Activated naive CD8-positive, alpha-beta T cell treated with anti-CD3 and anti-CD28 coated beads, Interleukin-2, amount 10 ng/mL, durations not matched to agents 7 days and 5 days (primary cell): ENCODE data around the gene KCNK15. TPM values are rescaled to one million over a fixed set of nuclear protein-coding genes. Genes with fewer than 3 reads are reported as not detected.

Experiments used
- ATAC-seq: fragments of 150-1000 bp; cut with Tn5 transposase; one replicate; pipeline ENCODE4 v1.10.0; 2021; ENCODE audit warnings: low read depth, moderate library complexity
- POLR2A ChIA-PET: fragments of 350-600 bp; sonication (Branson Sonifier 250); formaldehyde crosslinking; loops from one replicate; lab custom pipeline; 2021; ENCODE audit warnings: antibody characterized with exemption; lab: Charles Lee
- DNase-seq: peaks from one replicate; pipeline ENCODE4 v3.0.0; 2021
- H3K27ac Mint-ChIP-seq: one replicate; pipeline ENCODE4 v1.8.0; 2022; ENCODE audit warnings: mild to moderate bottlenecking, mixed read lengths
- H3K27me3 Mint-ChIP-seq: one replicate; pipeline ENCODE4 v1.8.0; 2022; ENCODE audit warnings: mild to moderate bottlenecking, moderate library complexity, mixed read lengths
- H3K36me3 Mint-ChIP-seq: one replicate; pipeline ENCODE4 v1.8.0; 2021; ENCODE audit warnings: mild to moderate bottlenecking, mixed read lengths
- H3K4me1 Mint-ChIP-seq: one replicate; pipeline ENCODE4 v1.8.0; 2021; ENCODE audit warnings: mixed read lengths
- H3K4me3 Mint-ChIP-seq: one replicate; pipeline ENCODE4 v1.8.0; 2022; ENCODE audit warnings: mild to moderate bottlenecking, moderate library complexity, mixed read lengths
- H3K9me3 Mint-ChIP-seq: one replicate; pipeline ENCODE4 v1.8.0; 2021; ENCODE audit warnings: mixed read lengths
- total RNA-seq, 2 experiments: library from RNA; stranded (reverse); gene quantifications; one replicate each; pipeline ENCODE4 v1.2.3, GENCODE V29; 2021

Gene KCNK15
- total RNA-seq, 2 experiments from 2014 or later: not detected

DNA sequence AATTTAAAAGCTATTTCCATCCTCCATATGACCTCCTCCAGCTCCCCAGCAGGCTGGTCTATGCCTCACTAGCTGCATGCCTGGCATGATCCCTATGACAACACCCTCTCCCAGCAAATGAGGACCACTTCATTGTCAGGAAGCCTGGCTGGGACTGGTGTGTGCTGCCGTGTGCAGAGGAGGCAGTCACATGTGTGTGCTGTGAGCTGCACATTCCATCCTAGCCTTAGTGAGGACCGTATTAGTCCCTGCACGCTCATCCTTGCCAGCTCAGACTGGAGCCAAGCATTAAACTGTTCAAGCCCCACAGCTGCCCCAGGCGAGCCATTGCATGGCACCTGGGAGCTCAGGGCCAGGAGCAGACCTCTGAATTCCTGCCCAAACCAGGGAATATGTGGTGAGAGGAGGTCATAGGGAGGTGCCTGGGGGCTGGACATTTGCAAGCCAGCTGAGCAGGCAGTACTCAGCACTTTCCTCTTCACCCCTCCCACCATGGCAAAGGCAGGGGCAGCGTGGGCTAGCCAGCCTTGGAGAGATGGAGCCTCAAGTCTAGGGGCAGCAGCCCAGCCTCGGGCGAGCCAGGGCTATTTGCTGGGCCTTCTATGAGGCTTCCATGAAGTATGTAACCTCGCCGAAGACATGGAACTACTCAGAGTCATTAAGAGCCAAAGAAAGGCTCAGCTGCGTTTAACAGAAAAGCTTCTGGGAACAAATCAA is 39.2 kb upstream of the KCNK15 start:
- H3K27ac Mint-ChIP-seq: no peak overlapping the region
- no peak overlapping the region for H3K4me3 Mint-ChIP-seq
- H3K36me3 Mint-ChIP-seq: no peaks in the 10 kb centered on the region
- no peaks in the 10 kb centered on the region for H3K9me3 Mint-ChIP-seq
- H3K27me3 Mint-ChIP-seq: peaks cover 2% of the 10 kb centered on the region
- no peak for ATAC-seq
- POLR2A ChIA-PET: no interaction called here
- DNase-seq: no peak
- H3K4me1 Mint-ChIP-seq: no peaks in the 10 kb centered on the region

DNA sequence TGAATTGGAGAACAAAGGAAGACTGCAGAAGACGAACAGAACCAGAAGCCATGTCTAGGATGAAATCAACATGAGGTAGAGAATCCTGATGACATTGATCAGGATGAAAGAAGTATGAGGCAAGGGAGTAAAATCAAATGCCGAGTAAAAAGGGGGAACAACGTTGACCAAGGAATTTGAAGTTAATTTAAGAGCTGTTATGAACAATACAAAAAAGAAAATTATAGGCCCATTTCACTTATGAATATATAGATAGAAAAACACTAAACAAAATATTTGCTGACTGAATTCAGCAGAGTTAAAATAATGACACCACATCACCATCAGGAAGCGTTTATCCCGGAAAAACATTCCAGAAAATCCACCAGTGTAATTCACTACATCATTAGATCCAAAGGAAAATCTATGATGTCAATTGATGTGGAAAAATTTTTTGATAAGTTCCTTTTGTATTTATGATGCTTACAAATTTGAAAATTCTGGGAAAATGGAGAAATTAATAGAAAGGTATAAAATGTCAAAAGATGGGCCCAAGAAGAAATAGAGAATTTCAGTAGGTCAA is 38.6 kb upstream of the KCNK15 start:
- Mint-ChIP-seq H3K27ac (no peak overlapping the region), H3K9me3 (no peaks in the 10 kb centered on the region), H3K4me1 (no peaks in the 10 kb centered on the region), H3K27me3 (peaks cover 3% of the 10 kb centered on the region), H3K36me3 (no peaks in the 10 kb centered on the region), H3K4me3 (no peak overlapping the region)
- POLR2A ChIA-PET: no interaction called here
- DNase-seq (no peak), ATAC-seq (no peak)

DNA sequence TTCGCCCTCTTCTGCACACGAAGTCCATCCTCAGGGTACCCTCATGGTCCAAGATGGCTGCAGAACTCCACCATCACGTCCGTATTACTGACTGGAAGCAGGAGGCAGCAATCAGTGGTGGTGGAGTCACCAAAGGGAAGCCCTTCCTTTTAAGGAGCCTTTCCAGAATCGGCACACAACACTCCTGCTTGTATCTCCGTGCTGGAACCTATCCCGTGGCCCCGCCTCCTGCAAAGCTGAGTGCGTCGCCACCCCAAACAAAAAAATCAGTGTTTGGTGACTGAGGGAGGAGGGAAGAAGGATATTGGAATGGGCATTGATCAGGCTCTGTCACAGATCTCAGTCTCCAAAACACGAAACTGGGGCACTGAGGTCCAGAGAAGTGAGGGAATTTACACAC is 36.3 kb upstream of the KCNK15 start:
- H3K36me3 Mint-ChIP-seq: no peaks in the 10 kb centered on the region
- no peak overlapping the region for H3K27ac Mint-ChIP-seq
- H3K9me3 Mint-ChIP-seq: no peaks in the 10 kb centered on the region
- peaks cover 6% of the 10 kb centered on the region for H3K27me3 Mint-ChIP-seq
- ATAC-seq (no peak), DNase-seq (no peak)
- POLR2A ChIA-PET: no interaction called here
- no peak overlapping the region for H3K4me3 Mint-ChIP-seq
- no peaks in the 10 kb centered on the region for H3K4me1 Mint-ChIP-seq

DNA sequence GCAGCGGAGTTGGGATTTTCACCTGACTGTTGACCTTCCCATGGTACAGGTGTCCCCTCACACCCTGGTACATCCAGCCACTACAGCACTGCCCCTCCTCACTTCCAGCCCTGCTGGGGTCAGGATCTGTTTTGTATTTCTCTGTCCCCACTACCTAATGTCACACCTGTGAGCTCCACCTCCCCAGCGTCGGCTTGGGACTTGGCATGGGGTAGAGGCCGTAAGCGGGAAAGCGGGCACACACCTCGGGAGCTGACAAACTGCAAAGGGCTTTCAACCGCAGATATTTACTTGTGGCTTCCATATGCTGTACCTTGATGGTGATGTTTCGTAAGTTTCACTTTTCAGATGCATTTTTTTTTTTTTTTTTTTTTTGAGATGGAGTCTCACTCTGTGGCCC is 35.9 kb upstream of the KCNK15 start:
- POLR2A ChIA-PET: no interaction called here
- DNase-seq (no peak), ATAC-seq (no peak)
- no peak overlapping the region for H3K4me3 Mint-ChIP-seq
- no peaks in the 10 kb centered on the region for H3K36me3 Mint-ChIP-seq
- no peak overlapping the region for H3K27ac Mint-ChIP-seq
- peaks cover 6% of the 10 kb centered on the region for H3K27me3 Mint-ChIP-seq
- H3K4me1 Mint-ChIP-seq: no peaks in the 10 kb centered on the region
- no peaks in the 10 kb centered on the region for H3K9me3 Mint-ChIP-seq

DNA sequence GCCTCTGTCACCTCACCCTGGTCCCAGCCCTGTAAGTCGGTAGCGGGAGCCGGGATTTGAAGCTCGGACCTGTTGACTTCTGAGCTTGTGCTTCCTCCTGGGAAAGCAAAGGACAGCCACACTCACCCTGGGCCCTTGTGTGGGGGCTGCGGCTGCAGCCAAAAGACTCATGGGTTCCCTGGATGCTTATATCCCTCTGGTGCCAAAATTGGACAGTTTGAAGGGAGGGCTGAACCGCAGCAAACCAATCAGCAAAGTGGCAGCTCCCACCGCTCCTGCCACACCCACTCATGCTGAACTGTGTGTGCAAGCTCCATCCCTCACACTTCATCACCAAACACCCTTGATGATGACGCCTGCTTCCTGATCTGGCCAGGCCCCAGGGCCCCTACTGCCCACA is 34.4 kb upstream of the KCNK15 start:
- POLR2A ChIA-PET: interaction anchor here (0.5 kb wide), 1 partner anchor 612 kb away, joined by 3 read pairs; no protein-coding TSS in a partner anchor
- no peak overlapping the region for H3K27ac Mint-ChIP-seq
- no peak for ATAC-seq

DNA sequence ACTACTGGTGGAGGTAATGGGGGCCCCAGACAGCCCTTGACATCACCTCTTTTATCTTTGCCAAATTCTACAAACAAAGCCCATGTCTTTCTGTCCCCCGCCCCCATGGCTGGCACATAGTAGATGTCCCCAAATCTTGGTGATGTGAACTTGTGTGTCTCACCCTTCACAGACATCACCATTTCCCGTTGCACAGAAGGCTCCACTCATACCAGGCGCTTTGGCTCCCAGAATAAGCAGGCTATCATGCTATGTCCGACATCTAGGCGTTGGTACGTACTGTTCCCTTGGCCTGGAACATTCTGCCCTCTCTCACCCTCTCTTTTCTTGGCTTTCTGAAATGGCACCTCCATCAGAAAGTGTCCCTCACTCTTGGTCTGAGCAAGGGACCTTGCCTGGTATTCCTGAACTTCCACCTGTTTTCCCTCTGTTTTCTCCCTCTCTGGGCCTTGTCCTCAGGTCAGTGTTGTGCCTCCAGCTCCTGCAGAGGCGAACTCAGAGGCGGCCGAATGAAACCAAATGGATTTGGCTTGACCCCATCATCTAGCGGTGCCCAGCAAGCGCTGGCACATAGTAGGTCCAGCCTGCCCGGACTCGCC is 31.5 kb upstream of the KCNK15 start:
- Mint-ChIP-seq H3K36me3 (no peaks in the 10 kb centered on the region), H3K4me3 (no peak overlapping the region), H3K27ac (peak overlapping the region; percentile 31), H3K27me3 (peaks cover 6% of the 10 kb centered on the region), H3K9me3 (no peaks in the 10 kb centered on the region), H3K4me1 (no peaks in the 10 kb centered on the region)
- DNase-seq (no peak), ATAC-seq (no peak)
- POLR2A ChIA-PET: no interaction called here

More for the DNA sequence above, 34.4 kb upstream of the KCNK15 start:
- H3K36me3 Mint-ChIP-seq: no peaks in the 10 kb centered on the region
- H3K4me3 Mint-ChIP-seq: no peak overlapping the region
- H3K27me3 Mint-ChIP-seq: peaks cover 6% of the 10 kb centered on the region
- H3K9me3 Mint-ChIP-seq: no peaks in the 10 kb centered on the region
- DNase-seq: no peak
- H3K4me1 Mint-ChIP-seq: no peaks in the 10 kb centered on the region

DNA sequence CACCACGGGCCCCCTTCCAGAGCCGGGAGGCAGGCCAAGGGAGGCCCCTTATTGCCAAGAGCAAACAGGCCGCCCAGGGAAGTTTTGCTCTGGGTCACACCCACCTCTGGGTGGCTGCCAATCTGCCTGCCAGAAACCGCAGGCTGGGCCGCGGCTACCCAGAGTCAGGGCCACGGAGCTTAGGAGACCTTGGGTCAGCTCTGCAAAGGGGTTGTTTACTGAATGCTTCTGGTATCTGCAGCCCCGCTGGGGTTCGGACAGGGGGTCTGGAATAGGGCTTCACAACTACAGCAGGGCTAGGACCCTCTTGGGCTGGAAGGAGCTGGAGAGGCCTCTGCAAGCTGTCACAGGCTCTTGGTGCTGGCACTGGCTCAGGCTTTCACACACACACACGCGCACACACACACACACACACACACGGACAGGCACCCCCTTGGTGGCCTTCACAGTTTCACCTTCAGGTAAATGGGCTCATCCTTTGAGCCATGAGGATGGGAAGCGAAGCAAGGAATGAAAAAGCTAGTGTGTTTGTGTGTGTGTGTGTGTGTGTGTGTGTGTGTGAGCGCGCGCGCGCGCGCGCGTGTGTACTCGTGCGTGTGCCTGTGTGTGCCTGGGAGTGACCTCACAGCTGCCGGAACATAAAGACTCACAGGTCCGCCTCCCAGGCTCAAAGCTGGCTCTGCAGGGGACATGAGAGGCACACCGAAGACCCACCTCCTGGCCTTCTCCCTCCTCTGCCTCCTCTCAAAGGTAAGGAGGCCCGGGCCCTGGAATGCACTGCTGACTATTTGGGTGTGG is 30.8 kb upstream of the KCNK15 start, which contains the start of gene CCN5:
TSS of gene CCN5 (plus strand) at position 669 of the 798 bp plus-strand sequence. CDS start at position 691, 22 bp downstream.
- no peaks in the 10 kb centered on the region for H3K9me3 Mint-ChIP-seq
- peak within 1 kb of the TSS; percentile 31 for H3K27ac Mint-ChIP-seq
- no peaks in the 10 kb centered on the region for H3K4me1 Mint-ChIP-seq
- peaks cover 6% of the 10 kb centered on the region for H3K27me3 Mint-ChIP-seq
- H3K36me3 Mint-ChIP-seq: no peaks in the 10 kb centered on the region
- POLR2A ChIA-PET: no interaction called here
- H3K4me3 Mint-ChIP-seq: no peak within 1 kb of the TSS
- no peak for DNase-seq
- ATAC-seq: no peak

DNA sequence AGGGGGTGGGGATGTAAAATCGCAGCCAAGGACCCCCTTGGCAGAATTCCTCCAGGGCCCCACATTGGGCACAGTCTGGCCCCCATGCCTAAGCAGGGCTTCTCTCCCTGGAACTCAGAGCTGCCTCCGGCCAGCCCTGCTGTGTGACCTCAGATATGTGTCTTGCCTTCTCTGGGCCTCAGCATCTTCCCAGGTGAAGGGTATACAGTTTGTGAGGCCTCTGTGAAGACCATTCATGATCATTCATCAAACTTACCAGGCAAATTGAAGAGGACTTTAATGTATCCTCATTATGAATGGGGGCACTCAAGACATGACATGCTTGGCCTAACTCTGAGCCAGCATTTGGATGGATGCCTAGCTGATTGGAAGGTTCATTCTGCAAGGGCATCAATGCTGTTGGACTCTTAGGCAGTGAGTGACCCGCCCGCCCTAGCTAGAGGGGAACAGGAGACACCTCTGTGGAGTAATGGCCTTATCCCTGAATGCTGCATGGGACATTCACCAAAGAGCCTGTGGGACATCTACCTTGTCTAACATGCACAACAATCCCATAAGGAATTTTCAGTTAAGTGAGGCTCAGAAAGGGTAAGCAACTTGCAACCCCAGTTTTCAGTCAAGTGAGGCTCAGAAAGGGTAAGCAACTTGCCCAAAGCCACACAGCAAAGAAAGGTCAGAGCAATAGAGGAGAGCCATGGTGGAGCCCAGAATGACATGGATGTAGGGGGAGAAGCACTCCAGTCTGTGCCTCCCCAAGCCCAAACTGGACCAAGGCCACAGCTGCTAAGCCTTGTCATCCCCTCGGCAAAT is 30.0 kb upstream of the KCNK15 start:
- no peak overlapping the region for H3K27ac Mint-ChIP-seq
- no peaks in the 10 kb centered on the region for H3K4me1 Mint-ChIP-seq
- no peaks in the 10 kb centered on the region for H3K9me3 Mint-ChIP-seq
- H3K4me3 Mint-ChIP-seq: no peak overlapping the region
- DNase-seq (no peak), ATAC-seq (no peak)
- H3K36me3 Mint-ChIP-seq: no peaks in the 10 kb centered on the region
- H3K27me3 Mint-ChIP-seq: peaks cover 6% of the 10 kb centered on the region
- POLR2A ChIA-PET: no interaction called here

DNA sequence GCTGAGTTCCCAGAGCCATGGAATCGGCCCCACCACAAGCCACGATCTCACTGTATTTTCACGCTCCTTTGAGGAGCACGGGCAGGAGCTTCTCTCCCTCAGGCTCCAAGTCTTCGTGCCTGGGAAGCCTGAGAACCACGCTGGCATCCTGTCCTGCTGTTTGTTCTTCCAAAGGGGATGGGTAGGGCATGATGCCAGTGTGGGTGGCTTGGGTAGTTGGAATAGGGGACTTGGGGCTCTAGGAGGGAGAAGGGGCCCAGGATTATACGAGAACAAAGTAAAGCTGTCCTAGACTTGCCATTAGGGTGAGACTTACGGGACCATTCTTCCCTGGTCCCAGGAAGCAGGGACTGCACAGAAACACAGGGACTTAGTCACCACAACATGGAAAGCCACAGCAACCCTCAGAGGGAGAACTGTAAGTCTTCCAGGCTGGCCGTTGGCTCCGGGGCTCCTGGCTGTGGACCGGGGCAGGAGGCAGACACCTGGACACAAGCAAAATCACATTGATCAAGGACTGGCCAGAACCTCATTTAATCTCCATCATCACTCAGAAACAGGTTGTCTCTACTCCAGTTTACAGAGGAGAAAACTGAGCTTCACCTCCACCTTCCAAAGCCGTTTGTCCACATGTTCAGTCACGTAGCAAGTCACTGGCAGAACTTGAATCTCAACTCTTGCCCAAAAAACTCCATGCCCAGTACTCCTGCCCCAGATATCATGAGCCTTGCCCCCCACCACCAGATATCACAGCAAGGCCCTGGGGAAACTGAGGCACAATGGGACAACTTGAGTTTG is 29.2 kb upstream of the KCNK15 start:
- no peak overlapping the region for H3K27ac Mint-ChIP-seq
- H3K4me3 Mint-ChIP-seq: no peak overlapping the region
- DNase-seq: no peak
- H3K36me3 Mint-ChIP-seq: no peaks in the 10 kb centered on the region
- no peaks in the 10 kb centered on the region for H3K9me3 Mint-ChIP-seq
- no peaks in the 10 kb centered on the region for H3K4me1 Mint-ChIP-seq
- POLR2A ChIA-PET: no interaction called here
- ATAC-seq: no peak
- H3K27me3 Mint-ChIP-seq: peaks cover 4% of the 10 kb centered on the region

DNA sequence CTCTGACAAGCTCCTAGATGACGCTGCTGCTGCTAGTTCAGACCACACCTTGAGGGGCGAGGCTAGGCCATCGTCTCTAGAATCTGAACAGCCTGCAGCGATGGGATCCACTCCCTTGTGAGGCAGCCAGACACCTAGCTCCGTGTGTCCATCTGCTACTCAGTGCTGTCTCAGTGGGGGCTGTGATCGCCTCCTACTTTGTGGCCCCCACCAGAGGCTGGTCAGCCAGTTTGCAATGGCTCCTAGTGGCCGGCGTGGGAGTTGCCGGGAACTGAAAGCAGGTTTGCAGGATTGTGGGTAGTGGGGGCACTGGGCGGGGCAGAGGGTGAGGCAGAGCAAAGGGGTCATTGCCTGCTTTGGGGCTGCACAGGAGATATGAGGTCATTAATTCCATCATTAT is 27.7 kb upstream of the KCNK15 start:
- POLR2A ChIA-PET: interaction anchor here (0.6 kb wide), 1 partner anchor 31 kb away, joined by 3 read pairs; no protein-coding TSS in a partner anchor
- H3K27ac Mint-ChIP-seq: no peak overlapping the region
- H3K9me3 Mint-ChIP-seq: no peaks in the 10 kb centered on the region
- H3K36me3 Mint-ChIP-seq: no peaks in the 10 kb centered on the region
- peaks cover 3% of the 10 kb centered on the region for H3K4me1 Mint-ChIP-seq
- DNase-seq (no peak), ATAC-seq (no peak)
- H3K4me3 Mint-ChIP-seq: no peak overlapping the region
- no peaks in the 10 kb centered on the region for H3K27me3 Mint-ChIP-seq

DNA sequence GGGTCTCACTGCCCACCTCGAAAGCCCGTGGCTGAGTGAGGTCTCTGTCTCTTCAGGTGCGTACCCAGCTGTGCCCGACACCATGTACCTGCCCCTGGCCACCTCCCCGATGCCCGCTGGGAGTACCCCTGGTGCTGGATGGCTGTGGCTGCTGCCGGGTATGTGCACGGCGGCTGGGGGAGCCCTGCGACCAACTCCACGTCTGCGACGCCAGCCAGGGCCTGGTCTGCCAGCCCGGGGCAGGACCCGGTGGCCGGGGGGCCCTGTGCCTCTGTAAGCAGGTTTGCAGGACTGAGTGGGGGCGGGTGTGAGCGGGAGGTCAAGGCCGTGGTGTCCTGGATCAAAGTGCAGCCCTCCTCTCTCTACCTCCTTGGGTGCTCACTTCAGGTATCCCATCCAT is 25.8 kb upstream of the KCNK15 start:
- H3K36me3 Mint-ChIP-seq: no peaks in the 10 kb centered on the region
- H3K27me3 Mint-ChIP-seq: no peaks in the 10 kb centered on the region
- peaks cover 3% of the 10 kb centered on the region for H3K4me1 Mint-ChIP-seq
- no peak overlapping the region for H3K4me3 Mint-ChIP-seq
- POLR2A ChIA-PET: no interaction called here
- H3K9me3 Mint-ChIP-seq: no peaks in the 10 kb centered on the region
- no peak for DNase-seq
- no peak for ATAC-seq
- no peak overlapping the region for H3K27ac Mint-ChIP-seq

DNA sequence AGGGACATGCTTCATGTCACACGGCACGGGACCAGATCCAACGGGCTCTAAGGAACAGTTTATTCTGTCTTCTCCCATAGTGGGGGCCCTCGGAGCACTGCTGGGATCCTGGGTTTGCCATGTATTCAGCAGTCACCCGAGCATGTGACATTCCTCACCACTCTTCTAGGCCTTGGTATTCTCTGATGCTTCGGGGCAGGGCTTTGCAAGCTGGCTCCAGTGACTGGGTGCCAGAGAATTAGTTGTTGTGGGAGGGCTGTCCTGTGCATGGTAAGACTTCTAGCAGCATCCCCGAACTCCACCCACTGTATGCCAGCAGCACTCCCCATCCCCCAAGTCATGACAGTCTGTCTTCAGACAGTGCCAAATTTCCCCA is 25.1 kb upstream of the KCNK15 start:
- H3K36me3 Mint-ChIP-seq: no peaks in the 10 kb centered on the region
- H3K27ac Mint-ChIP-seq: no peak overlapping the region
- no peak overlapping the region for H3K4me3 Mint-ChIP-seq
- DNase-seq (no peak), ATAC-seq (no peak)
- H3K4me1 Mint-ChIP-seq: peaks cover 3% of the 10 kb centered on the region
- POLR2A ChIA-PET: no interaction called here
- no peaks in the 10 kb centered on the region for H3K9me3 Mint-ChIP-seq
- H3K27me3 Mint-ChIP-seq: no peaks in the 10 kb centered on the region
